A673 (cell line): ENCODE data around the gene PRKAR2B. TPM values are rescaled to one million over a fixed set of nuclear protein-coding genes. Genes with fewer than 3 reads are reported as not detected.
"Not testable (repeated sequence)": the region's sequence is repeated elsewhere in the genome, so short reads cannot be mapped to it uniquely, and the experiment has no call there.

Source experiments
- BruUV-seq: library from RNA; stranded (reverse); fragments of 400-500 nt; replicated peaks from 2 replicates; lab custom pipeline; 2021; lab: Mats Ljungman, UMichigan
- CTCF ChIA-PET: fragments of 300-600 bp; sonication (Branson Sonifier 250); formaldehyde crosslinking; loops from one replicate; lab custom pipeline; 2022; ENCODE audit warnings: antibody characterized with exemption; lab: Charles Lee
- POLR2A ChIA-PET: fragments of 300-600 bp; sonication (Branson Sonifier 250); formaldehyde crosslinking; loops from one replicate; lab custom pipeline; 2022; ENCODE audit warnings: antibody characterized with exemption; ENCODE audit not compliant: low non-redundant PET; lab: Charles Lee
- DNase-seq: peaks from one replicate; pipeline ENCODE4 v3.0.0-alpha.2; 2015; ENCODE audit warnings: low spot score
- H3K27ac ChIP-seq: fragments of 200-600 bp; sonication (generic); 2 replicates; pipeline ENCODE4 v1.5.1; 2016; ENCODE audit warnings: mixed run types, low read depth, mild to moderate bottlenecking, mixed read lengths, antibody characterized with exemption, low read length; ENCODE audit not compliant: poor library complexity, severe bottlenecking
- H3K27me3 ChIP-seq: fragments of 200-600 bp; sonication (generic); replicated peaks from 2 replicates; pipeline ENCODE4 v1.6.1; 2017; ENCODE audit warnings: mixed run types, low read depth, mild to moderate bottlenecking, mixed read lengths, antibody characterized with exemption, low read length; ENCODE audit not compliant: insufficient read depth, poor library complexity
- H3K36me3 ChIP-seq: fragments of 200-600 bp; sonication (generic); 2 replicates; pipeline ENCODE4 v1.6.1; 2016; ENCODE audit warnings: mixed run types, mild to moderate bottlenecking, mixed read lengths, antibody characterized with exemption, low read length; ENCODE audit not compliant: insufficient read depth, poor library complexity, severe bottlenecking
- H3K4me1 ChIP-seq: fragments of 200-600 bp; sonication (generic); 2 replicates; pipeline ENCODE4 v1.6.1; 2017; ENCODE audit warnings: mixed run types, mild to moderate bottlenecking, mixed read lengths, antibody characterized with exemption, low read length; ENCODE audit not compliant: insufficient read depth, poor library complexity, severe bottlenecking
- H3K4me3 ChIP-seq: fragments of 200-600 bp; sonication (generic); 2 replicates; pipeline ENCODE4 v1.5.1; 2016; ENCODE audit warnings: low read depth, mixed run types, mild to moderate bottlenecking, mixed read lengths, low read length; ENCODE audit not compliant: poor library complexity, severe bottlenecking
- H3K9me3 ChIP-seq: fragments of 200-600 bp; sonication (generic); 2 replicates; pipeline ENCODE4 v1.6.1; 2016; ENCODE audit warnings: mixed run types, low read depth, mild to moderate bottlenecking, mixed read lengths, antibody characterized with exemption, low read length; ENCODE audit not compliant: poor library complexity, severe bottlenecking
- EZH2 ChIP-seq: fragments of 200-600 bp; sonication (generic); IDR thresholded peaks from 2 replicates; pipeline ENCODE4 v1.6.1; 2017; ENCODE audit warnings: borderline replicate concordance, low read depth, mild to moderate bottlenecking, mixed read lengths, antibody characterized with exemption, low read length; ENCODE audit not compliant: poor library complexity, severe bottlenecking
- intact Hi-C: fragments of 100-400 bp; cut with micrococcal nuclease; formaldehyde crosslinking; loops from one replicate; pipeline ENCODE4 v1.10.0; 2022; ENCODE audit not compliant: unreplicated experiment
- total RNA-seq: library from RNA; stranded (reverse); gene quantifications from 2 replicates; pipeline ENCODE4 v1.2.3, GENCODE V29; 2021
- TF ChIP-seq, protein P1 (sequence below): fragments of 300-800, 200-600 bp; sonication (generic); conservative IDR thresholded peaks from 2 replicates; pipeline ENCODE4 v1.5.1; 2017; ENCODE audit warnings: low read depth, mild to moderate bottlenecking, antibody characterized with exemption, low read length, moderate library complexity, mixed read lengths

The PRKAR2B gene
- total RNA-seq, 1 experiment from 2014 or later: 4.8 TPM

DNA sequence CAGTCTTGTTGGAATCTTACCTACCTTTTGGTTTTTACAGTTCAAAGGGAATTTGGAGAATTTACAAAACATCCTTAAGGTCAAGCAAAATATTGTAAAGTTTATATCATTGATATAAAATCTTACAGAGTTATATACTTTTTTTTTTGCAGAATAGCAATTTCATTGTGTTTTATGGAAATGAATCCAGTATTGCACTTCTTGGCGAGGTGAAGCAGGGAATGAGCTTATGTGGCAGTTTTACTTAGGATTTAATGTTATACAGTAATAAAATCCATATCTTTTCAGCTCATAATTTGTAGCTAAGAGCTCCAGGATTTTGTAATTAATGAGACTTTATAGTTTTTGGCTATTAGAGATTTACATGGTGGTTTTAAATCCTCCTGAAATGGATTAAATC, 5.0 kb downstream of the PRKAR2B start:
- no peak overlapping the region for H3K4me3 ChIP-seq
- no peak for DNase-seq
- no peaks in the 10 kb centered on the region for H3K27me3 ChIP-seq
- no TSS peak for BruUV-seq
- CTCF ChIA-PET: no interaction called here
- H3K9me3 ChIP-seq: no peaks in the 10 kb centered on the region
- no peaks in the 10 kb centered on the region for H3K36me3 ChIP-seq
- H3K4me1 ChIP-seq: peaks cover 15% of the 10 kb centered on the region
- POLR2A ChIA-PET: interaction anchor here (0.6 kb wide), 1 partner anchor 22 kb away, joined by 12 read pairs; no protein-coding TSS in a partner anchor
- no peak overlapping the region for H3K27ac ChIP-seq
- intact Hi-C loops: no loop called here
- TF ChIP-seq EZH2: no peak
- TF ChIP-seq, protein P1, sequence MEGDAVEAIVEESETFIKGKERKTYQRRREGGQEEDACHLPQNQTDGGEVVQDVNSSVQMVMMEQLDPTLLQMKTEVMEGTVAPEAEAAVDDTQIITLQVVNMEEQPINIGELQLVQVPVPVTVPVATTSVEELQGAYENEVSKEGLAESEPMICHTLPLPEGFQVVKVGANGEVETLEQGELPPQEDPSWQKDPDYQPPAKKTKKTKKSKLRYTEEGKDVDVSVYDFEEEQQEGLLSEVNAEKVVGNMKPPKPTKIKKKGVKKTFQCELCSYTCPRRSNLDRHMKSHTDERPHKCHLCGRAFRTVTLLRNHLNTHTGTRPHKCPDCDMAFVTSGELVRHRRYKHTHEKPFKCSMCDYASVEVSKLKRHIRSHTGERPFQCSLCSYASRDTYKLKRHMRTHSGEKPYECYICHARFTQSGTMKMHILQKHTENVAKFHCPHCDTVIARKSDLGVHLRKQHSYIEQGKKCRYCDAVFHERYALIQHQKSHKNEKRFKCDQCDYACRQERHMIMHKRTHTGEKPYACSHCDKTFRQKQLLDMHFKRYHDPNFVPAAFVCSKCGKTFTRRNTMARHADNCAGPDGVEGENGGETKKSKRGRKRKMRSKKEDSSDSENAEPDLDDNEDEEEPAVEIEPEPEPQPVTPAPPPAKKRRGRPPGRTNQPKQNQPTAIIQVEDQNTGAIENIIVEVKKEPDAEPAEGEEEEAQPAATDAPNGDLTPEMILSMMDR: no peak

DNA sequence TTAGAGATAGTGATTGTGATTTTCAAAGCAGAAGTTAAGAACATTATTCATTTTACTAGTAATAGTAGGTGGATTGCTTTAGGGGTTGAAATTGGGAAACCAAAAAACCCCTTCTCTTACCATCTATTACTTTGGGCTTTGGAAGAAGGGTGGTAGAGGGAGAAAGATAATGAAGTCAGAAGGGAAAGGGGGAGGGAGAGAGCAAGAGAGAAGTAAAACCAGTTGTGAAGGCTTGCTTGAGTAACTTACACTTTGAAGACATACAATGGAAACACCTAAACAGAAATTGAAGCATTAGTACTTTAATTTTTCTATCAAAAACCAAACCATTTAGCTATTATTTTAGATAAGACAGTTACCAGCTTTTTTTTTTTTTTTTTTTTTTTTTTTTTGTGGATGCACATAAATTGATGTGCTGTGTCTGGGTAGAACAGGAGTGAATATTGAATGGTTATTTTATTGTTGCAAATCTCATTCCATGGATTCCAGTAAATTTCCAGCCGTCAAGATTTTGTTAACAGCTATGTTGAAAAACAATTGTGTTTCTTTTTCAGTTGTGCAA, 5.5 kb downstream of the PRKAR2B start:
- intact Hi-C loops: no loop called here
- POLR2A ChIA-PET: interaction anchor here (0.6 kb wide), 1 partner anchor 22 kb away, joined by 12 read pairs; no protein-coding TSS in a partner anchor

DNA sequence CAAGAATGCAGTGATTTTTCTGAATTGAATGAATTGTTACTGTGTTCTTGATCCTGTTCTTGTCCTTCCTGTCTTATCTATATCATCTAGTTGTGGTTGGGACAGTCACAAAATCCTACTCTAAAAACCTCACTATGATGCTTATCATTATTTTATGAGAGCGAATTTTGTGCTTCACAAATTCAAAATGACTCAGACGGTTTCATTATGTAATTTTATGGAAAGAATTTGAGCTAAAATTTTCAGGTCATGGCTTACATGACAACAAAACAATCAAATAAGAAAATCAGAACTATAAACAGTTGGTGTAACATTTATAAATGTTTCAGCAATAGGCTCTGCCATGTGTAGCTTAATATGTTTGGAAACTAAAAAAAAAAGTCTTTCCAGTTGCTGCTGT, 6.9 kb downstream of the PRKAR2B start:
- no peak overlapping the region for H3K4me3 ChIP-seq
- H3K27me3 ChIP-seq: no peaks in the 10 kb centered on the region
- intact Hi-C loops: no loop called here
- no peaks in the 10 kb centered on the region for H3K36me3 ChIP-seq
- no TSS peak for BruUV-seq
- DNase-seq: no peak
- ChIA-PET POLR2A (no interaction called here), CTCF (no interaction called here)
- no peaks in the 10 kb centered on the region for H3K9me3 ChIP-seq
- no peak overlapping the region for H3K27ac ChIP-seq
- TF ChIP-seq, protein P1: no peak
- TF ChIP-seq EZH2: no peak
- H3K4me1 ChIP-seq: peaks cover 2% of the 10 kb centered on the region

More for the DNA sequence above, 5.5 kb downstream of the PRKAR2B start:
- H3K36me3 ChIP-seq: no peaks in the 10 kb centered on the region
- H3K4me1 ChIP-seq: peaks cover 15% of the 10 kb centered on the region
- no peak for DNase-seq
- CTCF ChIA-PET: no interaction called here
- H3K27me3 ChIP-seq: no peaks in the 10 kb centered on the region
- H3K27ac ChIP-seq: no peak overlapping the region
- H3K4me3 ChIP-seq: no peak overlapping the region
- no TSS peak for BruUV-seq
- no peak for TF ChIP-seq EZH2
- TF ChIP-seq, protein P1: no peak
- no peaks in the 10 kb centered on the region for H3K9me3 ChIP-seq

DNA sequence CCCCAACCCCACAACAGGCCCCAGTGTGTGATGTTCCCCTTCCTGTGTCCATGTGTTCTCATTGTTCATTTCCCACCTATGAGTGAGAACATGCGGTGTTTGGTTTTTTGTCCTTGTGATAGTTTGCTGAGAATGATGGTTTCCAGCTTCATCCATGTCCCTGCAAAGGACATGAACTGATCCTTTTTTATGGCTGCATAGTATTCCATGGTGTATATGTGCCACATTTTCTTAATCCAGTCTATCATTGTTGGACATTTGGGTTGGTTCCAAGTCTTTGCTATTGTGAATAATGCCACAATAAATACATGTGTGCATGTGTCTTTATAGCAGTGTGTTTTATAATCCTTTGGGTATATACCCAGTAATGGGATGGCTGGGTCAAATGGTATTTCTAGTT, 10.5 kb downstream of the PRKAR2B start:
- H3K27ac ChIP-seq, intact Hi-C loops, H3K36me3 ChIP-seq, H3K4me1 ChIP-seq, DNase-seq, H3K4me3 ChIP-seq, POLR2A ChIA-PET, CTCF ChIA-PET, H3K27me3 ChIP-seq, H3K9me3 ChIP-seq, BruUV-seq: not testable (repeated sequence)

DNA sequence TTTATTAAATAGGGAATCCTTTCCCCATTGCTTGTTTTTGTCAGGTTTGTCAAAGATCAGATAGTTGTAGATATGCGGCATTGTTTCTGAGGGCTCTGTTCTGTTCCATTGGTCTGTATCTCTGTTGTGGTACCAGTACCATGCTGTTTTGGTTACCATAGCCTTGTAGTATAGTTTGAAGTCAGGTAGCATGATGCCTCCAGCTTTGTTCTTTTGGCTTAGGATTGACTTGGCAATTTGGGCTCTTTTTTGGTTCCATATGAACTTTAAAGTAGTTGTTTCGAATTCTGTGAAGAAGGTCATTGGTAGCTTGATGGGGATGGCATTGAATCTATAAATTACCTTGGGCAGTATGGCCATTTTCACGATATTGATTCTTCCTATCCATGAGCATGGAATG, 11.6 kb downstream of the PRKAR2B start:
- POLR2A ChIA-PET, CTCF ChIA-PET, H3K4me1 ChIP-seq, H3K9me3 ChIP-seq, H3K27ac ChIP-seq, BruUV-seq, DNase-seq, intact Hi-C loops, H3K4me3 ChIP-seq, H3K36me3 ChIP-seq: not testable (repeated sequence)
- H3K27me3 ChIP-seq: peaks cover 12% of the 10 kb centered on the region
